Type B pancreatic cell (in vitro differentiated cells): ENCODE measurements around the gene PSMC6. TPM values are rescaled to one million over a fixed set of nuclear protein-coding genes. Genes with fewer than 3 reads are reported as not detected.

ENCODE experiments used
- DNase-seq: peaks from one replicate; pipeline ENCODE4 v3.0.0; 2021; ENCODE audit warnings: mixed read lengths; ENCODE audit not compliant: unreplicated experiment; ENCODE audit errors: extremely low spot score
- H3K27ac Mint-ChIP-seq: 2 replicates; pipeline ENCODE4 v1.8.0; 2021; ENCODE audit warnings: mild to moderate bottlenecking, mixed read lengths
- H3K27me3 Mint-ChIP-seq: 2 replicates; pipeline ENCODE4 v1.8.0; 2021; ENCODE audit warnings: mixed read lengths
- H3K36me3 Mint-ChIP-seq: 2 replicates; pipeline ENCODE4 v1.8.0; 2021; ENCODE audit warnings: mixed read lengths
- H3K4me1 Mint-ChIP-seq: one replicate; pipeline ENCODE4 v1.8.0; 2021; ENCODE audit warnings: mixed read lengths; ENCODE audit not compliant: unreplicated experiment
- H3K4me3 Mint-ChIP-seq: 2 replicates; pipeline ENCODE4 v1.8.0; 2021; ENCODE audit warnings: mild to moderate bottlenecking, mixed read lengths
- H3K9me3 Mint-ChIP-seq: 2 replicates; pipeline ENCODE4 v1.8.0; 2021; ENCODE audit warnings: mixed read lengths
- total RNA-seq: library from RNA; stranded (reverse); gene quantifications from 2 replicates; pipeline ENCODE4 v1.2.1, GENCODE V29; 2021; ENCODE audit warnings: low replicate concordance
- TF ChIP-seq, protein P1 (sequence below): fragments of 200-600 bp; sonication (generic); conservative IDR thresholded peaks from 2 replicates; pipeline ENCODE4 v1.5.0; 2021; ENCODE audit warnings: antibody characterized with exemption, mild to moderate bottlenecking

Gene PSMC6
- total RNA-seq, 1 donor from 2014 or later = 90.4 TPM

DNA sequence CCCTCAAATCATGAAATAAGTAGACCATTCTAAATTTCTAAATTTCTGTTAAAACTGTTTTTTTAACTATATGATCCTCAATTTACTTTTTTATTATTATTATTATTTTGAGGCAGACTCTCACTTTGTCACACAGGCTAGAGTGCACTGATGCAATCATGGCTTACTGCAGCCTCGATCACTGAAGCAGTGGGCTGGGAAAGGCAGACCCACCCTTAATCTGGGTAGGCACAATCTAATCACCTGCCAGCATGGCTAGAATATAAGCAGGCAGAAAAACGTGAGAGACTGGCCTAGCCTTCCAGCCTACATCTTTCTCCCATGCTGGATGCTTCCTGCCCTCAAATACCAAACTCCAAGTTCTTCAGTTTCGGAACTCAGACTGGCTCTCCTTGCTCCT is 14.0 kb upstream of the PSMC6 start:
- no peaks in the 10 kb centered on the region for H3K27me3 Mint-ChIP-seq
- DNase-seq = no peak
- peaks cover 25% of the 10 kb centered on the region for H3K4me1 Mint-ChIP-seq
- H3K4me3 Mint-ChIP-seq = no peak overlapping the region
- H3K9me3 Mint-ChIP-seq = no peaks in the 10 kb centered on the region
- no peaks in the 10 kb centered on the region for H3K36me3 Mint-ChIP-seq
- H3K27ac Mint-ChIP-seq = peak overlapping the region; percentile 15
- TF ChIP-seq, protein P1, sequence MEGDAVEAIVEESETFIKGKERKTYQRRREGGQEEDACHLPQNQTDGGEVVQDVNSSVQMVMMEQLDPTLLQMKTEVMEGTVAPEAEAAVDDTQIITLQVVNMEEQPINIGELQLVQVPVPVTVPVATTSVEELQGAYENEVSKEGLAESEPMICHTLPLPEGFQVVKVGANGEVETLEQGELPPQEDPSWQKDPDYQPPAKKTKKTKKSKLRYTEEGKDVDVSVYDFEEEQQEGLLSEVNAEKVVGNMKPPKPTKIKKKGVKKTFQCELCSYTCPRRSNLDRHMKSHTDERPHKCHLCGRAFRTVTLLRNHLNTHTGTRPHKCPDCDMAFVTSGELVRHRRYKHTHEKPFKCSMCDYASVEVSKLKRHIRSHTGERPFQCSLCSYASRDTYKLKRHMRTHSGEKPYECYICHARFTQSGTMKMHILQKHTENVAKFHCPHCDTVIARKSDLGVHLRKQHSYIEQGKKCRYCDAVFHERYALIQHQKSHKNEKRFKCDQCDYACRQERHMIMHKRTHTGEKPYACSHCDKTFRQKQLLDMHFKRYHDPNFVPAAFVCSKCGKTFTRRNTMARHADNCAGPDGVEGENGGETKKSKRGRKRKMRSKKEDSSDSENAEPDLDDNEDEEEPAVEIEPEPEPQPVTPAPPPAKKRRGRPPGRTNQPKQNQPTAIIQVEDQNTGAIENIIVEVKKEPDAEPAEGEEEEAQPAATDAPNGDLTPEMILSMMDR = no peak

DNA sequence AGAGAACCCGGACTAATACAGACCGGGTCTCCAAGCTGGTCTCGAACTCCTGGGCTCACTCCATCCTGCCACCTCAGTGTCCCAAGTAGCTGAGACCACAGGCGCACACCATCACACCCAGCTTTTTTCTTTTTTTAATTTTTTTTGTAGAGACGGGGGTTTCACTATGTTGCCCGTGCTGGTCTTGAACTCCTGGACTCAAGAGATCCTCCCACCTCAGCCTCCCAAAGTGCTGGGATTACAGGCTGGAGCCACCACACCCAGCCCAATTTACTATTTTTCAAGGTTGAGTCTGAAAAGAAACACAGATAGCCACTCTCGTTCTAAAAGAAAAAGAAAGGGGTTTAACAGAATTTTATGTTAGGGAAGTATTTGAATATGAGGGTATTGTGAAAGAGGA is 13.5 kb upstream of the PSMC6 start:
- TF ChIP-seq, protein P1 = no peak
- H3K9me3 Mint-ChIP-seq = no peaks in the 10 kb centered on the region

DNA sequence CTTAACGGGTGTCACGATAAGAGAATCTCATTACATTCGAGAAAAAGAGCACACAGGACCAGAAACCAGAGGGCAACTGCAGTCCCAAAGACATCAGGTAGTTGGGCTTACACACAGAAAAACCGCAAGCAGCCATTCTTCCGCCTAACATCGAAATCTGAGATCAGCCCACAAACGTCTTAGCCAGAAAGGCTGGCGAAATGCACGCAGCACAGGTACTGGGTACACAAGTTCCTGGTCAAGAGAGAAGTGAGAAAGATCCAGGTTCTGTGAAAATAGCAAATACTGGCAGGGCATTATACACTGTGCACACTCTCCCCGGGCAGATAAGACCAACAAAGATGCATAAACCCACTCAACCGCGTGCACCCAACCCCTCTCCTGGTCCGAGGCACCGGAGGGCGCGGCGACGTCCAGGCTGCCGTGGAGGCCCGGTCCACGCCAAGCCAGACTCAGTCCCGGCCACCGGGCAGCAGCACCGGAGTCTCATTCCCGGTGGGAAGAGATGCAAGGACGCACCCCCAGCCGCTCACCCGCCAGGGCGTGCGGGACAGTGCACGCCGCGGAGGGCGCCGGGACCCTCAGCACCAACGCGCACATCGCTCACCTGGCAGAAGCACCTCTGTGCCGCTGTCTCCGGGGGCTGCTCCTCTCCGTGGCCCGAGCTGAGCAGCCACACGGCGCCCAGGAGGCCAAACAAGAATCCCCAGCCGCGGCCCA is 12.1 kb upstream of the PSMC6 start:
- peak overlapping the region; percentile 100 for H3K4me3 Mint-ChIP-seq
- no peak for DNase-seq

More for the DNA sequence above, 13.5 kb upstream of the PSMC6 start:
- DNase-seq = no peak
- Mint-ChIP-seq H3K36me3 (no peaks in the 10 kb centered on the region), H3K4me3 (peak overlapping the region; percentile 72), H3K27me3 (no peaks in the 10 kb centered on the region), H3K27ac (no peak overlapping the region), H3K4me1 (peaks cover 25% of the 10 kb centered on the region)

DNA sequence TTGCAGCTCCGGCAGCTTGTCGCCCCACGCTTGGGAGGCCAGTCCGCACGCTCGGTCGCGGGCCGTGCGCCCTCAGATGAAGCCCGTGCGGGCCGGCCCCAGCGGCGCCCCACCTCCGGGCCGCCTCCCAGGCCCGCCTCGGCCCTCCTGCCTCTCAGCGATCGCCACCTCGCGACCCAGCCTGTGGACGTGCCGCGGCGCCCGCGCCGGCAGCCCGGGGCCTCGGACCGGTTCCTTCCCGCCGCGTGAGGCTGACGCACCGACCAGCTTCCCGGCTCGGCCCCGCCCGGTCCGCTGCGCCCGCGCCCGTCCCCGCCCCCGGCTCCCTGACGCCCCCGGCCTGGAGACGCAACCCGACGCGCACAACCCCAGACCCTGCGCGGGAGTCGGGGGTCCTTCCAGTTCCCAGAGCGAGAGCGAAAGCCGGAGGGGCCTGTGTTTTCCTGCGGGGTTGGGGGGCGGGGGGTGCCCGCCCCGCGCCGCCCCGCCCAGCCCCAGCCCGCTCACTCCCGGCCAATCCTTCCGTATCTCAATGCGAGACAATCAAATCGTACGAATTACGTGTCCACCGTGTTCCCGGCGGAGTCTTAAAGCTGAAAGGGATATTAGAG is 11.4 kb upstream of the PSMC6 start, which contains the start of gene ERO1A:
Gene ERO1A (minus strand): TSS at position 78 of the 611 bp plus-strand sequence. CDS start 77 bp downstream, at position 1.
- peak within 1 kb of the TSS; percentile 100 for H3K4me3 Mint-ChIP-seq
- peaks cover 25% of the 10 kb centered on the region for H3K4me1 Mint-ChIP-seq
- TF ChIP-seq, protein P1 = no peak
- peak within 1 kb of the TSS; percentile 97 for H3K27ac Mint-ChIP-seq
- H3K27me3 Mint-ChIP-seq = no peaks in the 10 kb centered on the region
- no peaks in the 10 kb centered on the region for H3K9me3 Mint-ChIP-seq
- H3K36me3 Mint-ChIP-seq = no peaks in the 10 kb centered on the region
- DNase-seq = peak; percentile 81

More for the DNA sequence above, 12.1 kb upstream of the PSMC6 start:
- TF ChIP-seq, protein P1 = no peak
- Mint-ChIP-seq H3K27me3 (no peaks in the 10 kb centered on the region), H3K9me3 (no peaks in the 10 kb centered on the region), H3K36me3 (no peaks in the 10 kb centered on the region), H3K27ac (peak overlapping the region; percentile 97), H3K4me1 (peaks cover 25% of the 10 kb centered on the region)

DNA sequence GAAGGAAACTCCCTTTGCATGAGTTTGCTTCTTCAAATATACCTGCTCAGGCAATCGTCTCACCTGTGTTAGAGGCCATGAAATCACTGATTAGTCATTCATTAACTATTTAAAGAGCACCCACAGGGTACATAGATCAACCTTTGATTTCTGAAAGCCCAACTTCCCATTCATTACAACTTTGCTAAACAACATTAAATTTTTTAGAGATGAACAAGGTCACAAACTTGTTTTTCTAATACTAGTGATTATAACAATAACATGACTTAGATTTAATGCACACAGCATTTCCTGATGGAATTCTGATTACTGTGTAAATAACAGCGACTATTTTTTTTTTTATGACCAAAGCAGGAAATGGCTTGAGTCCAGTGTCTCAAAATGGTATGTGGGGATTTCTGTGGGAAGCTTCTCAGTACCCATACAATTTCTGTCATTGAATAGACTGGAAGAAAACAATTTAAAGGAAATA is 6.3 kb upstream of the PSMC6 start:
- TF ChIP-seq, protein P1 = no peak
- no peaks in the 10 kb centered on the region for H3K36me3 Mint-ChIP-seq
- peak overlapping the region; percentile 36 for H3K4me3 Mint-ChIP-seq
- H3K9me3 Mint-ChIP-seq = no peaks in the 10 kb centered on the region
- no peaks in the 10 kb centered on the region for H3K4me1 Mint-ChIP-seq
- H3K27ac Mint-ChIP-seq = peak overlapping the region; percentile 80
- no peaks in the 10 kb centered on the region for H3K27me3 Mint-ChIP-seq
- DNase-seq = no peak
